ENCODE results near the gene LPCAT2.
"Not testable (repeated sequence)": the region's sequence is repeated elsewhere in the genome, so short reads cannot be mapped to it uniquely, and the experiment has no call there.

LPCAT2 gene

GRCh38 chr16:55561319-55561848 lies 52.5 kb downstream of the LPCAT2 start:
- no peak for DNase-seq

GRCh38 chr16:55562936-55563335 lies 54.1 kb downstream of the LPCAT2 start:
- no peak for DNase-seq

DNA sequence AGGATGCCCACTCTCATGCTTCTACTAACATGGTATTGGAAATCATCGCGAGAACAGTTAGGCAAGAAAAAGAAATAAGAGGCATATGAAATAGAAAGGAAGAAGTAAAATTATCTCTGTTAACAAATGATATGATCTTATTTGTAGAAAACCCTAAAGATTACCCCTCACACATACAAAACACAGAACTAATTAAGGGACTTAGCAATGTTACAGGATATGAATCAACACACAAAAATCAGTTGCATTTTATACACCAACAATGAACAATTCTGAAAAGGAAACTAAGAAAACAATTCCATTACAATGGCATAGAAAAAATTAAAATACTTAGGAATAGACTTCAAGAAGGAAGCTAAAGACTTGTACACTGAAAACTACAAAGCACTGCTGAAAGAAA lies 54.9 kb downstream of the LPCAT2 start:
- DNase-seq = no peak

GRCh38 chr16:55565086-55565485 lies 56.2 kb downstream of the LPCAT2 start:
- DNase-seq = no peak

GRCh38 chr16:55566432-55567175 lies 57.7 kb downstream of the LPCAT2 start, which contains the start of gene CAPNS2:
CAPNS2 (plus strand) TSS chr16:55566684; CDS start chr16:55566757, 73 bp downstream.
- DNase-seq = no peak

GRCh38 chr16:55567382-55567781 lies 58.5 kb downstream of the LPCAT2 start:
- no peak for DNase-seq

DNA sequence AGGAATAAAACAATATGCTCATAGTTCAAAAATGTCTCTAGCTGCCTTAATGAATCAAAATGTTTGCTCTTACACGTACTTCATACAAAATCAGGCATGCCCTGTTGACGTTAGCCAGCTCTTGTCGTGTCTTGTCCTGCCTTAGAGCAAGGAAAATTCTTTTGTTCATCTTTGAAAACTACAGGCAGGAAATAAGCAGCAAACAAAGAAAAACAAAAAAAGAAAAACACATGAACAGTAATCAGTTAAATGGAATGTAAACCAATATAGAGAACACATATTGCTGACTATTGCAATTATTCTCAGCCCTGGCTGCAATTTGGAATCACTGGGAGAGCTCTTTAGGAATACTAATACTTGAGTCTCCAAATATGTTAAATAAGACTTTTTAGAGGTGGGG lies 59.3 kb downstream of the LPCAT2 start:
- DNase-seq = no peak

DNA sequence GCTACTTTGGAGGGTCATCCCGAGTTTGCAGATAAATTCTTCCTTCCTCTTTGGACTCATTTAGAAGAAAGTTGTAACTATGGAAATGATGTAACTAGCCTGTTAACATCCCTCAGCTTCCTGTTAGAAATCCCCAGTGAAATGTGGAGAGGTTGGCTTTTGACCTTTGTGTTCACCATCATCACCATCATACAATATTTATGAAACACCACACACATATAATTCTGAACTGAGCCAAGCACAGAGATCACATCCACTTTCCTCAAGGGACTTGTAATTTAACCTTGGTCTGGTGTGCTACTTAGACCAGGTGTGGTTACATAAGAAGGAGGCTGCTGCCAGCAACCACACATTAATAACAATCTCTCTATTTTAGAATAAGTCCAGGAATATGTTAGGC lies 60.2 kb downstream of the LPCAT2 start:
- no peak for DNase-seq

DNA sequence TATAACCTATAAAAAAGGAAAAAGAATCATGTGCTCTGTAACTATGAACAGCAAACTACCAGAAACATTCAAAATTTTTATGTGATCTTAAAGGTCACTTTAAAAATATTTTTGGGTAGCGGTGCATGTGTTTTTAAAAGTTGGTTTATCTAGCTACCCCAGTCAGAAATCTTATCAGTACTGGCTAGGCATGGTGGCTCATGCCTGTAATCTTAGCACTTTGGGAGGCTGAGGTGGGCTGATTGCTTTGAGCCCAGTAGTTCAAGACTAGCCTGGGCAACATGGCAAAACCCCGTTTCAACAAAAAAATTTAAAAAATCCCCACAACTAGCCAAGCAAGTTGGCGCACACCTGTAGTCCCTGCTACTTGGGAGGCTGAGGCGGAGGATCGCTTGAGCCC lies 61.3 kb downstream of the LPCAT2 start:
- DNase-seq = no peak

GRCh38 chr16:55571191-55571897 lies 62.5 kb downstream of the LPCAT2 start:
- no peak for DNase-seq

GRCh38 chr16:55572439-55572838 lies 63.6 kb downstream of the LPCAT2 start:
- no peak for DNase-seq

- DNase-seq = no peak
These were observed 65.9 kb downstream of the LPCAT2 start for GRCh38 chr16:55574811-55575210.

- DNase-seq = no peak
These were observed 66.6 kb downstream of the LPCAT2 start for GRCh38 chr16:55575496-55575895.

DNA sequence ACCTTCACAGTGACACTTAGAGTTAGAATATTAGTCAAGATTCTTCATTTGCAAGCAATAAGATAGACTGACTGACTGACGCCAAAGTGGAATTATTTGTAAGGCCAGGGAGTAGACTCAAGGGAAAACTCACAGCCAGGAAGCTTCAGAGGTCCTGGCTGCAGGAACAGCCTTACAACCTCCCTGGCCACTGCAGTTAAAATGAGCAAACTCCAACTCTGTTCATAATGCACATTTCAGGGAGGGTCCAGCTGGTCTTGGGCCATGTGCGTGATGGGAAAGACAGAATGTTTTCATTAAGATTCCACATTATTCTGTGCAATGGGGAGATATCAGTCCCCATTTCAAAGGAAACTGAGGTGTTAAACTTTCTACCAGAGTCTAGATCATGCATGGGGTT lies 67.5 kb downstream of the LPCAT2 start:
- DNase-seq = no peak

DNA sequence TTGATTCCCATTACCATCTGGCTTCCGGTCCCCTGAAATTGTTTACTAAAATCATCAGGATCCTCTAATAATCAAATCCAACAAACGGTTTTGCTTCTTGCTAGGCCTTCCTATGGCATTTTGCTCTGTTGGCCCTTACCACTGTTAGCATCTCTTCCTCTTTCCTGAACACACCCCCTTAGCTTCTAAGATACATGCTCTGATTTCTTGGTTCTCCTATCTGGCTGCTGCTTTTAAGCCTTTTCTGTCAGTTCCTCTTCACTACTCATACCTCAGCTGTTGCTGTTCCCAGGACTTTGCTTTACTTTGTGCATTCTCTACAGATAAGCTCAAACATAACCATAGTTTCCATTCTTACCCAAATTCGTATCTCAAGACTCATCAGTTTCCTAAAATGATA lies 69.0 kb downstream of the LPCAT2 start:
- no peak for DNase-seq

GRCh38 chr16:55585631-55586030 lies 76.8 kb downstream of the LPCAT2 start:
- DNase-seq = no peak

GRCh38 chr16:55588799-55589198 lies 79.9 kb downstream of the LPCAT2 start:
- DNase-seq = no peak

DNA sequence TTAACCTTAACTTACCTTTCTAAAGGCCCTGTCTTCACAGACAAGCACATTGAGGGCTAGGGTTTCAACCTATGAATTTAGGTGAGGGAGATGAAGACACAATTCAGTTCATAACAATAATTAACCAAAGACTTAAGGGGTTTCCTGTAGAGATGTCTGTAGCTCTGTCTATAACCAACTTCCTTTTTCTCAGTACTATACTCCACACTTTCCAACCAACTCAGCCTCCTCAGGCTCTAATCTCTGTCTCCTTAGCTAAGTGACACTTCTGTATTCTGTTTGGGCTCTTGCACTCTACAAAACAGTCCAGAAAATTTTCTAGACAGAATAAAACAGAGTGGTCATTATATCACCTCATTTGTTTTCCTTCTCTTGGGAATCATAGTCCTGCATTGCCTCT lies 83.4 kb downstream of the LPCAT2 start:
- DNase-seq = no peak

GRCh38 chr16:55597928-55598327 lies 89.1 kb downstream of the LPCAT2 start:
- DNase-seq = no peak

- no peak for DNase-seq
These were observed 97.0 kb downstream of the LPCAT2 start for GRCh38 chr16:55605754-55606336.

DNA sequence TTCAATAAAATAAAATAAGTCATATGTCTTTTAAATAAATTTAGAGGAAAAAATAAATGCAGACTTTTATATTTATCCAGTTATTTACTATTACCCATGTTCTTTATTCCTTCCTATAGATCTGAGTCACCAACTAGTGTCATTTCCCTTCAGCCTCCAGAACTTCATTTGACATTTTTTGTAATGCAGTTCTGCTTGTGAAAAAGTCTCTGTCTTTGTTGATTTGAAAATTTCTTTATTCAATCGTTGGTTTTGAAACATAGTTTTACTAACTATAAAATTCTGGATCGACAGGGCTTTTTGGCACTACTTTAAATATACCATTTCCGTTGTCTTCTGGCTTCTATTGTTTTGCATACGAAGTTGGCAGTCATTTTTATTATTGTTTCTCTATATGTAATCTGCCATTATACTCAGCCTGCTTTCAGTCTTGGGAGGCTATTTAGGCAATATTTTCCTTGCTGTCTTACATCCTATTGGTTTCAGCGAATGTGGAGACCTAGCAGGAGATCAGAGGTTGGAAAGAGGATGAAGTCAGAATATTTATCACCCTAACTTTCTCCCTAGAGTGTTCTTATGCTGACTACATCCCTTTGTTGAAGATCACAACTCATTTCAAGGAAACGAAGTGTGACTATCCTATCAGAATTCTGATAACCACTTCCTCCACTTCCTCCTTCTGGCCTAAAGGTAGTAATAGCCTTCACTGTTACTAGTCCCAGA lies 104.9 kb downstream of the LPCAT2 start:
- DNase-seq = no peak

- no peak for DNase-seq
These were observed 106.2 kb downstream of the LPCAT2 start for GRCh38 chr16:55615071-55615470.

GRCh38 chr16:55615670-55616069 lies 106.8 kb downstream of the LPCAT2 start:
- not testable (repeated sequence) for DNase-seq
